Adrenal gland (tissue), 12 donors: Measurements from ENCODE around the gene SETX. TPM values are rescaled to one million over a fixed set of nuclear protein-coding genes. Genes with fewer than 3 reads are reported as not detected.
A peak's percentile ranks its signal among the peaks of the same experiment; 100 is the strongest.

ENCODE experiments used
- DNase-seq, 7 donors: peaks; one replicate each; pipeline ENCODE4 v3.0.0-alpha.2; 2019 to 2020
- H3K27ac ChIP-seq, 5 donors: fragments of 200-600 bp; sonication (generic) in 4 of 5; 1 replicate in 3 of 5; 2 replicates in 2 of 5; pipeline versions ENCODE4 v1.5.1 to v1.8.0; 2016 to 2020; ENCODE audit warnings: mild to moderate bottlenecking in 1 of 5
- H3K27me3 ChIP-seq: fragments of 200-600 bp; 2 replicates; pipeline ENCODE4 v1.8.0; 2021
- H3K36me3 ChIP-seq, 2 donors: fragments of 200-600 bp; replicated peaks in 1 of 2; 1 replicate in 1 of 2; 2 replicates in 1 of 2; pipeline versions ENCODE4 v1.5.1 to v1.8.0; 2018 to 2022
- H3K4me1 ChIP-seq, 2 donors: fragments of 200-600 bp; replicated peaks in 1 of 2; 1 replicate in 1 of 2; 2 replicates in 1 of 2; pipeline versions ENCODE4 v1.5.1 to v1.8.0; 2018 to 2021
- H3K4me3 ChIP-seq, 4 donors: fragments of 200-600 bp; sonication (generic) in 3 of 4; one replicate each; pipeline ENCODE4 v1.5.1; 2016 to 2018
- H3K9me3 ChIP-seq, 3 donors: fragments of 200-600 bp; sonication (generic) in 1 of 3; replicated peaks in 1 of 3; 1 replicate in 2 of 3; 2 replicates in 1 of 3; pipeline versions ENCODE4 v1.5.1 to v1.8.0; 2016 to 2021
- POLR2A ChIP-seq, 2 donors: fragments of 450-650 bp; IDR thresholded peaks; one replicate each; pipeline ENCODE4 v1.6.1; 2017; ENCODE audit warnings: antibody characterized with exemption in 2 of 2, mild to moderate bottlenecking in 2 of 2, moderate library complexity in 1 of 2
- WGBS, 4 donors: extraction: QIAGEN DNeasy Blood & Tissue Kit in 2 of 4; methylation state at CpG; one replicate each; pipeline versions ENCODE4 v1.1.5 to v1.1.7; 2013 to 2017; 5-methylcytosine and 5-hydroxymethylcytosine counted together
- intact Hi-C, 2 donors: fragments of 100-400 bp; cut with DNase I; formaldehyde crosslinking; loops; one replicate each; pipeline versions ENCODE4 v1.14.1 to v1.15.0; 2022 to 2023
- polyA plus RNA-seq, 3 donors: library from polyadenylated mRNA; stranded (reverse); fragments of 200-250 nt in 2 of 3; fragments of 350-450 nt in 1 of 3; fragmentation: Illumina TruSeq in 1 of 3; extraction: RNeasy Lipid Tissue Mini Kit (QIAGEN cat#74804) in 1 of 3; gene quantifications; one replicate each; pipeline ENCODE4 v1.2.3, GENCODE V29; 2013 to 2014
- total RNA-seq, 9 donors: library from RNA; depleted of rRNA in 4 of 9; stranded (reverse); fragments of >200 nt in 4 of 9; fragments of 120-200 nt in 1 of 9; fragmentation: NEBNext Ultra II Directional in 1 of 9; extraction: Animal tissue kit (Norgen Biotek cat#: 25700) in 1 of 9; gene quantifications; one replicate each; pipeline versions ENCODE4 v1.1.0 to v1.2.4, GENCODE V29; 2013 to 2023
- TF ChIP-seq, protein P1 (sequence below), 6 experiments: fragments of 450-650 bp in 4 of 6; fragments of 200-600 bp in 2 of 6; sonication (generic) in 1 of 6; IDR thresholded peaks; 1 replicate in 5 of 6; 2 replicates in 1 of 6; pipeline versions ENCODE4 v1.5.1 to v1.8.0; 2016 to 2021; ENCODE audit warnings: antibody characterized with exemption in 6 of 6, mild to moderate bottlenecking in 2 of 6, moderate library complexity in 1 of 6
- donor health status: healthy with polysubstance abuse.
- donor health status: Bipolar disorder and iron deficiency.
- donor health status: DM: yes; HTN: yes; CAD: no.
- donor health status: DM: no; HTN: no; CAD: no.
- donor health status: DM: no; HTN: no; CAD: no.
- donor health status: DM: yes; HTN: yes; CAD: no.

The SETX gene
- total and polyA plus RNA-seq, 12 donors: 20.3 to 71.7 (median 42.6) TPM

DNA sequence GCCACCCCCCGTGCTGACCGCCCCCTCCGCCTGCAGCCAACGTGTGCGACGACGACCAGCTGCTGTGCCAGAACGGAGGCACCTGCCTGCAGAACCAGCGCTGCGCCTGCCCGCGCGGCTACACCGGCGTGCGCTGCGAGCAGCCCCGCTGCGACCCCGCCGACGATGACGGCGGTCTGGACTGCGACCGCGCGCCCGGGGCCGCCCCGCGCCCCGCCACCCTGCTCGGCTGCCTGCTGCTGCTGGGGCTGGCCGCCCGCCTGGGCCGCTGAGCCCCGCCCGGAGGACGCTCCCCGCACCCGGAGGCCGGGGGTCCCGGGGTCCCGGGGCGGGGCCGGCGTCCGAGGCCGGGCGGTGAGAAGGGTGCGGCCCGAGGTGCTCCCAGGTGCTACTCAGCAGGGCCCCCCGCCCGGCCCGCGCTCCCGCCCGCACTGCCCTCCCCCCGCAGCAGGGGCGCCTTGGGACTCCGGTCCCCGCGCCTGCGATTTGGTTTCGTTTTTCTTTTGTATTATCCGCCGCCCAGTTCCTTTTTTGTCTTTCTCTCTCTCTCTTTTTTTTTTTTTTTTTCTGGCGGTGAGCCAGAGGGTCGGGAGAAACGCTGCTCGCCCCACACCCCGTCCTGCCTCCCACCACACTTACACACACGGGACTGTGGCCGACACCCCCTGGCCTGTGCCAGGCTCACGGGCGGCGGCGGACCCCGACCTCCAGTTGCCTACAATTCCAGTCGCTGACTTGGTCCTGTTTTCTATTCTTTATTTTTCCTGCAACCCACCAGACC lies 112.8 kb downstream of the SETX start:
- H3K27me3 ChIP-seq: no peaks in the 10 kb centered on the region
- peaks cover 14 to 41% of the 10 kb centered on the region in 2 donors for H3K4me1 ChIP-seq
- no peaks in the 10 kb centered on the region for H3K36me3 ChIP-seq
- peak overlapping the region in 3 of 4 donors; percentile 30 to 72 (median 37) for H3K4me3 ChIP-seq
- DNase-seq: peak in 5 of 7 donors; percentile 46 to 66 (median 64)
- no peak for TF ChIP-seq POLR2A (IDR thresholded peaks at IDR 0.05)
- TF ChIP-seq, protein P1, sequence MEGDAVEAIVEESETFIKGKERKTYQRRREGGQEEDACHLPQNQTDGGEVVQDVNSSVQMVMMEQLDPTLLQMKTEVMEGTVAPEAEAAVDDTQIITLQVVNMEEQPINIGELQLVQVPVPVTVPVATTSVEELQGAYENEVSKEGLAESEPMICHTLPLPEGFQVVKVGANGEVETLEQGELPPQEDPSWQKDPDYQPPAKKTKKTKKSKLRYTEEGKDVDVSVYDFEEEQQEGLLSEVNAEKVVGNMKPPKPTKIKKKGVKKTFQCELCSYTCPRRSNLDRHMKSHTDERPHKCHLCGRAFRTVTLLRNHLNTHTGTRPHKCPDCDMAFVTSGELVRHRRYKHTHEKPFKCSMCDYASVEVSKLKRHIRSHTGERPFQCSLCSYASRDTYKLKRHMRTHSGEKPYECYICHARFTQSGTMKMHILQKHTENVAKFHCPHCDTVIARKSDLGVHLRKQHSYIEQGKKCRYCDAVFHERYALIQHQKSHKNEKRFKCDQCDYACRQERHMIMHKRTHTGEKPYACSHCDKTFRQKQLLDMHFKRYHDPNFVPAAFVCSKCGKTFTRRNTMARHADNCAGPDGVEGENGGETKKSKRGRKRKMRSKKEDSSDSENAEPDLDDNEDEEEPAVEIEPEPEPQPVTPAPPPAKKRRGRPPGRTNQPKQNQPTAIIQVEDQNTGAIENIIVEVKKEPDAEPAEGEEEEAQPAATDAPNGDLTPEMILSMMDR (IDR thresholded peaks at IDR 0.05): no peak
- peak overlapping the region in 4 of 5 donors; percentile 7 to 91 (median 66) for H3K27ac ChIP-seq
- H3K9me3 ChIP-seq: no peaks in the 10 kb centered on the region
- WGBS, 4 donors: 0 to 2% (median 1%) methylated on average over 18 to 81 of the region's 81 CpGs
- intact Hi-C loops: no loop called here

GRCh38 chr9:132241483-132241839 lies 113.3 kb downstream of the SETX start:
- no peaks in the 10 kb centered on the region for H3K9me3 ChIP-seq
- intact Hi-C loops: no loop called here

GRCh38 chr9:132240841-132241482 lies 113.8 kb downstream of the SETX start:
- H3K9me3 ChIP-seq: no peaks in the 10 kb centered on the region
- no peaks in the 10 kb centered on the region for H3K36me3 ChIP-seq
- peaks cover 14 to 41% of the 10 kb centered on the region in 2 donors for H3K4me1 ChIP-seq
- H3K27ac ChIP-seq: peak overlapping the region in 3 of 5 donors; percentile 56 to 63 (median 62)
- TF ChIP-seq, protein P1 (IDR thresholded peaks at IDR 0.05): no peak
- TF ChIP-seq POLR2A (IDR thresholded peaks at IDR 0.05): peak in 1 of 2 donors; percentile 32
- intact Hi-C loops: no loop called here
- DNase-seq: peak; percentile 99 to 100 (median 99)
- H3K4me3 ChIP-seq: peak overlapping the region in 2 of 4 donors; percentile 30 to 72
- WGBS, 4 donors: 0 to 5% (median 3%) methylated on average over 3 to 63 of the region's 63 CpGs
- H3K27me3 ChIP-seq: no peaks in the 10 kb centered on the region

More at GRCh38 chr9:132241483-132241839, 113.3 kb downstream of the SETX start:
- TF ChIP-seq, protein P1 (IDR thresholded peaks at IDR 0.05): peak in 3 of 6 experiments; percentile 12 to 38 (median 30)
- peak in 1 of 2 donors; percentile 82 for TF ChIP-seq POLR2A (IDR thresholded peaks at IDR 0.05)
- 0 to 1% (median 0%) methylated on average over 7 to 33 of the region's 33 CpGs for WGBS, 4 donors
- peak overlapping the region in 3 of 4 donors; percentile 25 to 72 (median 30) for H3K4me3 ChIP-seq
- DNase-seq: no peak
- H3K36me3 ChIP-seq: no peaks in the 10 kb centered on the region
- peak overlapping the region in 3 of 5 donors; percentile 41 to 63 (median 62) for H3K27ac ChIP-seq
- peaks cover 14 to 41% of the 10 kb centered on the region in 2 donors for H3K4me1 ChIP-seq
- no peaks in the 10 kb centered on the region for H3K27me3 ChIP-seq
